ENCODE results near the gene MID1. TPM values are rescaled to one million over a fixed set of nuclear protein-coding genes. Genes with fewer than 3 reads are reported as not detected.

The MID1 gene
- total RNA-seq, 1 experiment from 2014 or later, result 32.4 TPM

- POLR2A ChIA-PET, result no interaction called here
- ATAC-seq (no peak), DNase-seq (ENCODE audit: low read depth, low spot score) (no peak)
- intact Hi-C loops (cut with micrococcal nuclease; ENCODE audit: unreplicated experiment) (no loop called here), in situ Hi-C loops (cut with HindIII; ENCODE audit: low pct_unique_long_range_greater_than_20kb, low sequenced_read_pairs) (no loop called here)
- Histone ChIP-seq H3K4me1 (ENCODE audit: control insufficient read depth, insufficient read depth, low read length) (no peaks in the 10 kb centered on the region), H3K9me3 (ENCODE audit: control insufficient read depth, insufficient read depth, low read depth, low read length) (no peaks in the 10 kb centered on the region), H3K27me3 (ENCODE audit: control insufficient read depth, insufficient read depth, low read length) (no peaks in the 10 kb centered on the region), H3K4me3 (ENCODE audit: low read depth in 2 of 2, low read length in 2 of 2) (no peak overlapping the region), H3K36me3 (ENCODE audit: control insufficient read depth, insufficient read depth, low read length) (no peaks in the 10 kb centered on the region), H3K27ac (ENCODE audit: low read length) (no peak overlapping the region)
- no peak for TF ChIP-seq SIN3A (IDR thresholded peaks at IDR 0.05; ENCODE audit: borderline replicate concordance, insufficient read depth, low read depth, low read length)
- no TSS peak for BruUV-seq (replicated peaks)
- CTCF ChIA-PET, result no interaction called here
Measured at GRCh38 chrX:10479508-10479907, 140.9 kb downstream of the MID1 start.

GRCh38 chrX:10477525-10477924 is 142.9 kb downstream of the MID1 start:
- no peaks in the 10 kb centered on the region; the same call in 1 of the 2 replicates for H3K36me3 ChIP-seq (ENCODE audit: control insufficient read depth, insufficient read depth, low read length)
- H3K27ac ChIP-seq (ENCODE audit: low read length), result no peak overlapping the region
- ChIA-PET POLR2A (no interaction called here), CTCF (no interaction called here)
- H3K27me3 ChIP-seq (ENCODE audit: control insufficient read depth, insufficient read depth, low read length), result no peaks in the 10 kb centered on the region
- TF ChIP-seq SIN3A (IDR thresholded peaks at IDR 0.05; ENCODE audit: borderline replicate concordance, insufficient read depth, low read depth, low read length), result no peak
- TF ChIP-seq, protein P1, sequence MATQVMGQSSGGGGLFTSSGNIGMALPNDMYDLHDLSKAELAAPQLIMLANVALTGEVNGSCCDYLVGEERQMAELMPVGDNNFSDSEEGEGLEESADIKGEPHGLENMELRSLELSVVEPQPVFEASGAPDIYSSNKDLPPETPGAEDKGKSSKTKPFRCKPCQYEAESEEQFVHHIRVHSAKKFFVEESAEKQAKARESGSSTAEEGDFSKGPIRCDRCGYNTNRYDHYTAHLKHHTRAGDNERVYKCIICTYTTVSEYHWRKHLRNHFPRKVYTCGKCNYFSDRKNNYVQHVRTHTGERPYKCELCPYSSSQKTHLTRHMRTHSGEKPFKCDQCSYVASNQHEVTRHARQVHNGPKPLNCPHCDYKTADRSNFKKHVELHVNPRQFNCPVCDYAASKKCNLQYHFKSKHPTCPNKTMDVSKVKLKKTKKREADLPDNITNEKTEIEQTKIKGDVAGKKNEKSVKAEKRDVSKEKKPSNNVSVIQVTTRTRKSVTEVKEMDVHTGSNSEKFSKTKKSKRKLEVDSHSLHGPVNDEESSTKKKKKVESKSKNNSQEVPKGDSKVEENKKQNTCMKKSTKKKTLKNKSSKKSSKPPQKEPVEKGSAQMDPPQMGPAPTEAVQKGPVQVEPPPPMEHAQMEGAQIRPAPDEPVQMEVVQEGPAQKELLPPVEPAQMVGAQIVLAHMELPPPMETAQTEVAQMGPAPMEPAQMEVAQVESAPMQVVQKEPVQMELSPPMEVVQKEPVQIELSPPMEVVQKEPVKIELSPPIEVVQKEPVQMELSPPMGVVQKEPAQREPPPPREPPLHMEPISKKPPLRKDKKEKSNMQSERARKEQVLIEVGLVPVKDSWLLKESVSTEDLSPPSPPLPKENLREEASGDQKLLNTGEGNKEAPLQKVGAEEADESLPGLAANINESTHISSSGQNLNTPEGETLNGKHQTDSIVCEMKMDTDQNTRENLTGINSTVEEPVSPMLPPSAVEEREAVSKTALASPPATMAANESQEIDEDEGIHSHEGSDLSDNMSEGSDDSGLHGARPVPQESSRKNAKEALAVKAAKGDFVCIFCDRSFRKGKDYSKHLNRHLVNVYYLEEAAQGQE (IDR thresholded peaks at IDR 0.05; ENCODE audit: insufficient read depth in 1 of 2, low read depth in 2 of 2, low read length in 1 of 2), result no peak
- no peak for TF ChIP-seq POLR2AphosphoS5 (IDR thresholded peaks at IDR 0.05; ENCODE audit: low read depth, low read length)
- TF ChIP-seq TCF7L2 (IDR thresholded peaks at IDR 0.05; ENCODE audit: low read depth, low read length), result no peak
- TF ChIP-seq CTCF (IDR thresholded peaks at IDR 0.05), result no peak
- ATAC-seq, result no peak
- no peak overlapping the region for H3K4me3 ChIP-seq (ENCODE audit: low read depth in 2 of 2, low read length in 2 of 2)
- no TSS peak for BruUV-seq (replicated peaks)
- no peaks in the 10 kb centered on the region for H3K9me3 ChIP-seq (ENCODE audit: control insufficient read depth, insufficient read depth, low read depth, low read length)
- in situ Hi-C loops (cut with HindIII; ENCODE audit: low pct_unique_long_range_greater_than_20kb, low sequenced_read_pairs), result no loop called here
- DNase-seq (ENCODE audit: low read depth, low spot score), result no peak
- intact Hi-C loops (cut with micrococcal nuclease; ENCODE audit: unreplicated experiment), result no loop called here
- no peaks in the 10 kb centered on the region for H3K4me1 ChIP-seq (ENCODE audit: control insufficient read depth, insufficient read depth, low read length)

DNA sequence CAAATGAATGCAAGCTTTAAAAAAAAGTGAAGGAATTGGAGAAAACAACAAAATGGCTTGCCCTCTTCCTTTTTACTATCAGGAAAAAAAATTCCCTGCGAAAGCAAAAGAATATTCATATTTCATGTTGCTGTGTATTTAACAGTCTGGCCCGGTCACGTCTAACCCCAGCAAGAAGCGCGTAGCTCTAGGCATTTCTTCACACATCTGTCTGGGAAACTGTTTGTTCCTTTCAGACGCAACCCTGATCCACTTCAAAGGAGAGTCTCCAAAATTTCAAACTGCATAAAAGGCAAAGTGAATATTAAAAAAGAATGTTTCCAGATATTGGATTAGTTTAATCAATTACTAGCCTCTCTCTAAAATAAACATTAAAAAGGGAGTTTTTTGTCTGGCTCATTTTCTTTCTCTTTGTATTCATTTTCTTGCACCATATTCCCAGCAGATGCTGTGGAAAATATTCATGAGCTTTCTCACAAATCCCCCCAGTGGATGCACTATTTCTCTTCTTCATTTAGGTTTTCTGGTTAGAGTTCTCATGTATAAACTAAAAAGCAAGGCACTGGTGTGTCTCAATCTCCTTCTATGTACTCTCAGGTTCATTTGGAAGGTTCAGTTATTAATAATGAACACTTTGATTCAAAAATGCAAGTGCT is 145.3 kb downstream of the MID1 start:
- H3K27ac ChIP-seq (ENCODE audit: low read length), result no peak overlapping the region
- ATAC-seq (no peak), DNase-seq (ENCODE audit: low read depth, low spot score) (no peak)
- no TSS peak for BruUV-seq (replicated peaks)
- CTCF ChIA-PET, result no interaction called here
- TF ChIP-seq SIN3A (IDR thresholded peaks at IDR 0.05; ENCODE audit: borderline replicate concordance, insufficient read depth, low read depth, low read length) (no peak), CTCF (IDR thresholded peaks at IDR 0.05) (no peak), POLR2AphosphoS5 (IDR thresholded peaks at IDR 0.05; ENCODE audit: low read depth, low read length) (no peak), TCF7L2 (IDR thresholded peaks at IDR 0.05; ENCODE audit: low read depth, low read length) (no peak)
- TF ChIP-seq, protein P1 (IDR thresholded peaks at IDR 0.05; ENCODE audit: insufficient read depth in 1 of 2, low read depth in 2 of 2, low read length in 1 of 2), result no peak
- in situ Hi-C loops (cut with HindIII; ENCODE audit: low pct_unique_long_range_greater_than_20kb, low sequenced_read_pairs) (no loop called here), intact Hi-C loops (cut with micrococcal nuclease; ENCODE audit: unreplicated experiment) (no loop called here)
- no peaks in the 10 kb centered on the region for H3K27me3 ChIP-seq (ENCODE audit: control insufficient read depth, insufficient read depth, low read length)
- no peaks in the 10 kb centered on the region; the same call in 1 of the 2 replicates for H3K36me3 ChIP-seq (ENCODE audit: control insufficient read depth, insufficient read depth, low read length)
- no peak overlapping the region for H3K4me3 ChIP-seq (ENCODE audit: low read depth in 2 of 2, low read length in 2 of 2)
- no peaks in the 10 kb centered on the region for H3K9me3 ChIP-seq (ENCODE audit: control insufficient read depth, insufficient read depth, low read depth, low read length)
- no peaks in the 10 kb centered on the region for H3K4me1 ChIP-seq (ENCODE audit: control insufficient read depth, insufficient read depth, low read length)
- POLR2A ChIA-PET, result no interaction called here
